Islet precursor cell (in vitro differentiated cells): ENCODE results near the gene TMEM121.
"Not testable (repeated sequence)": the region's sequence is repeated elsewhere in the genome, so short reads cannot be mapped to it uniquely, and the experiment has no call there.

Source experiments
- DNase-seq: peaks from one replicate; pipeline ENCODE4 v3.0.0-alpha.2; 2018

Gene TMEM121

GRCh38 chr14:105528586-105529318 lies 2.4 kb downstream of the TMEM121 start:
- no peak for DNase-seq

DNA sequence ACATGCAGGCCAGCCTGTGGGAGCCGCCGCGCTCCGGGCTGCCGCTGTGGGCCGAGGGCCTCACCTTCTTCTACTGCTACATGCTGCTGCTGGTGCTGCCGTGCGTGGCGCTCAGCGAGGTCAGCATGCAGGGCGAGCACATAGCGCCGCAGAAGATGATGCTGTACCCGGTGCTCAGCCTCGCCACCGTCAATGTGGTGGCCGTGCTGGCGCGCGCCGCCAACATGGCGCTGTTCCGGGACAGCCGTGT lies 2.9 kb downstream of the TMEM121 start:
- DNase-seq = no peak

- DNase-seq = no peak
Observed at GRCh38 chr14:105529569-105530284, 3.3 kb downstream of the TMEM121 start.

DNA sequence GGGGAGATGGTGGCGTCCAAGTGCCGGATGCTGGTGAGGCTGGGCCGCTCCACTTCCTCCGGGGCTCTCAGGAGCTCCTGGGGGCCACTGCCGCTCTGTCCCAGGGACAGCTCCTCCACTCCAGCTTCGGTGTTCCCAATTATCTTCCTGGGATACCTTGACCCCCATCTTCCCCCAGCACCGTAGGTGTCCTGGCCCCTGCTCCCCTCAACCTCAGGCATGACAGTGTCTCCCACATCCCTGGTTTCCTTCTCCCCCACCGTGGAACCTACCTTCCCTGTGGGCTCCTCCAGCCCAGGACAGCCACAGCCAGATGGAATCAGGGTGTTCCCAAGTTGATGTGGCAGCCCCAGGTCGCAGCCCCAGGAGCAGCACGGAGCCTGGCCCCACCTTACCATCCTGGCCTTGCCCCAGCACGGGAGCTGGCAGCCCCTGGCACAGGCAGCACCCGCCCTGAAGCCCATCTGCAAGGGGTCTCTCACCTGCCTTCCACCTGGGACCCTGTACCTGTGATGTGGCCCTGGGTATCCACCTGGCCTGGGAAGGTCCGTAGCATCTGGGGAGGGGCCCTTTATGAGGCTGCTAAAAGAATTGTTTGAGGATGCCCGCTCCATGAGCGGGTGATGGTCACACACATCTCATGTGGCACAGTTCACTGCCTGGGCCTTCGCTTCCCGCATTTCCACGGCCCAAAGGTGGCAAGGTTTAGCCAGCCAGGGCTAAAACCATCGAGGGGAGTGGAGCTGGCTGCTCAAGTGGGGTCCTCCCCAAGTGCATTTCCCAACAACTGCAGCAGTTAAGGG lies 4.1 kb downstream of the TMEM121 start:
- no peak for DNase-seq

GRCh38 chr14:105531088-105531893 lies 4.9 kb downstream of the TMEM121 start:
- no peak for DNase-seq

- no peak for DNase-seq
Observed at GRCh38 chr14:105531894-105532623, 5.7 kb downstream of the TMEM121 start.

DNA sequence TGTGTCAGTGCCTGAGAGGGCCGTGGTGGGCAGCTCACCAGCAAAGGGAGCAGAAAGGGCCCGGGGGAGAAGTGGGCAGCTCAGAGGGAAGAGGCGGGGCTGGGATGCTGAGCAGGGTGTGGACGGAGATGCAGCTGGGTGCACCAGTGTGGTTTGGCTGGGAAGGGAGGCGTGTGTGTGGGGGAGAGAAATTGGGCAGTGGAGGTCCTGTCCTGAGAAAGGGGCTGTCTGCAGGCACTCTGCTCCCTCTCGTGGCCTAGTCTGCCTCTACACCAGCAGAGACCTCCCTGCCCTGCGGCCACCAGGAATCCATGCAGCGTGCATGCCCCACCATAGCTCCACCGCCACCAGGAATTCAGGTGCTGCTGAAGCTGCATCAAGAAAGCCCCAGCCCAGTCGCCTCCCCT lies 6.4 kb downstream of the TMEM121 start:
- peak; percentile 69 for DNase-seq

GRCh38 chr14:105533391-105533790 lies 7.0 kb downstream of the TMEM121 start:
- DNase-seq = no peak

DNA sequence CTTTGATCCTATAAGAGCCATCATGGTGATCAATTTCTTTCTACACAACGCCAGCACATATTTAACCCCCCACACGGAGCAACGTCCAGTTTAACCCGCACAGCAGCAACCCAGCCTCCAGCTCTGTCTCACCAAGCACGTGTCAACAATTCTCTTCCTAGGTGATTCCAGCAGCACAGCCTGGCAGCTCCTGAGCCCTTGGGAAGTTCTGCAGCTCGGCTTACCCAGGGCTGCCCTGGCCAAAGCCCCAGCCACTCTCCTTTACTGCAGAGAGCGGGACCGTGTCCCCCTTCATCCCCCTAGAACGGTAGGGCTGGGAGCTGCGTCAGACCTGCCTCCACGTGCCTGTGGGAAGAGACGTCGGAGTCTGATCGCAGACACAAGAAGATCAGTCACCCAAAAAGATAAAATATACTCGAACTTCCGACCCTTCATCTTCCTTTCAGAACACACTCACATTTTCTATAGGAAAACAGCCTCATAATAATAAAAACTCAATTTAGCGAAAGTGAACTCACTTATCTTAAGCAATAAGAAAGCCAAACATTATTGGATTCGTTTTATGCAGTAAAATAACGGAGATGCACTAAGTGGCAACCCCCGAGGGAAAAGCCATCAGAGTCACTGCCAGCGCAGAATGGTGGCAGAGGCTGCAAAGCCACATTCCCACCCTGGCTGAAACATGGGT lies 7.6 kb downstream of the TMEM121 start:
- DNase-seq = no peak

GRCh38 chr14:105534586-105534985 lies 8.2 kb downstream of the TMEM121 start:
- DNase-seq = no peak

- no peak for DNase-seq
Observed at GRCh38 chr14:105536051-105536450, 9.7 kb downstream of the TMEM121 start.

GRCh38 chr14:105536691-105537579 lies 10.6 kb downstream of the TMEM121 start:
- no peak for DNase-seq

DNA sequence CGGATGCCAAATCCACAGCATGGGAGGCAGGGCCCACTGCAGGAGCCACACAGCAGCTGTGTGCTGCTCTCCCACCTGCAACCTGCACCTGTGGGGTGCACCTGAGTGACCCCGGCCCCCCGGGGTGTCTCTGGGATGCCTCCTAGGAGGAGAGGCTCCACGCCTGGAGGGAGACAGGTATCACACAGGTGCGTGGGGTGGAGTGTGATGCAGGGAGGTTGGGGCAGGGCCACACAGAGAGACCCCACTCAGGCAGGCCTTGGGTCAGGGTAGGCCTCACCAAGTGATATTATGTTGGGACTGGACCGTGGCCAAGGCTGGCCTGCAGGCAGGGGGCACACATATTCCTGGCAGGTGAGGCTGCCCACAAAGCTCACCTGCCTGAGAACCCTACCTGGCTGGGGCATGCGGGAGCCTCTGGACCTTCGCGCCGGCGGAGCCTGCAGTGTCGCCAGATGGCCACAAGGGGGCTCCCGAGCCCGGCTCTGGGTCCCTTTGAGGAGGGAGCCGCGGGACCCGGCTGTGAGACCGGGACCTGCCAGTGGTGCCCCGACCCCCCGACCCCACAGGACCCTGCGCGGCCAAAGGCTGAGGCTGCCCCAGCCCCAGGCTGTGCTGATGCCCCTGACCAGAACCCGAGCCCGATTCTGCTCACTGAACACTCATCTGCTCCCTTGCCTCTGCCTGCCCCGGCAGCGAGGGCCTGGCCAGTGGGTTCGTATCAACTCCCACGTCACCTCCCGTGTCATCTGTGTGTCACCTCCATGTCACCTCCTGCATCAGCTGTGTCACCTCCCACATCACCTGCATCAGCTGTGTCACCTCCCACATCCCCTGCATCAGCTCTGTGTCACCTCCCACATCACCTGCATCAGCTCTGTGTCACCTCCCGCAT lies 11.4 kb downstream of the TMEM121 start:
- DNase-seq = peak; percentile 67

GRCh38 chr14:105538481-105539049 lies 12.2 kb downstream of the TMEM121 start:
- DNase-seq = no peak

GRCh38 chr14:105540811-105541210 lies 14.4 kb downstream of the TMEM121 start:
- no peak for DNase-seq

GRCh38 chr14:105541218-105541875 lies 15.0 kb downstream of the TMEM121 start:
- no peak for DNase-seq

DNA sequence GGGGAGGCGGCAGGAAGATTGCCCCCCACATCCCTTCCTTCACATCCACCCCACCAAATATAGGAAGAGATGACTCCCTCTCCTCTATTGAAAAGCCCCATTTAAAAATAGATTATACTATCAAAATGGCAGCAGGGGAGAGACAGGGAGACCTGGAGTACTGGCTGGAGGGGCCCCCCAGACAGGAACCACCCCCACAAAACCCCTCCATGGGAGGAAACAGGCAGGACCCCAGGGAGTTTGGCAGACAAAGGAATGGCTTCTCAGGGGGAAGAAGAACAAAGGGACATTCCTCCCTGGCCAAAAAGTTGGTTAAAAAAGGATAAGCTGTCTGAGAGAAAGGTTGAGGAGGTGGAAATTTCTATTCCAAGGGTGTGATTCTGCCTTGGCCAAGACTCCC lies 19.3 kb downstream of the TMEM121 start:
- DNase-seq = not testable (repeated sequence)

GRCh38 chr14:105546410-105546809 lies 20.0 kb downstream of the TMEM121 start:
- DNase-seq = not testable (repeated sequence)

GRCh38 chr14:105547072-105547471 lies 20.7 kb downstream of the TMEM121 start:
- not testable (repeated sequence) for DNase-seq
